ENCODE measurements around the gene BACH2. TPM values are rescaled to one million over a fixed set of nuclear protein-coding genes. Genes with fewer than 3 reads are reported as not detected.
A peak's percentile ranks its signal among the peaks of the same experiment; 100 is the strongest.

Gene BACH2
- total RNA-seq, 2 experiments from 2014 or later = 60.7 to 66.9 TPM

DNA sequence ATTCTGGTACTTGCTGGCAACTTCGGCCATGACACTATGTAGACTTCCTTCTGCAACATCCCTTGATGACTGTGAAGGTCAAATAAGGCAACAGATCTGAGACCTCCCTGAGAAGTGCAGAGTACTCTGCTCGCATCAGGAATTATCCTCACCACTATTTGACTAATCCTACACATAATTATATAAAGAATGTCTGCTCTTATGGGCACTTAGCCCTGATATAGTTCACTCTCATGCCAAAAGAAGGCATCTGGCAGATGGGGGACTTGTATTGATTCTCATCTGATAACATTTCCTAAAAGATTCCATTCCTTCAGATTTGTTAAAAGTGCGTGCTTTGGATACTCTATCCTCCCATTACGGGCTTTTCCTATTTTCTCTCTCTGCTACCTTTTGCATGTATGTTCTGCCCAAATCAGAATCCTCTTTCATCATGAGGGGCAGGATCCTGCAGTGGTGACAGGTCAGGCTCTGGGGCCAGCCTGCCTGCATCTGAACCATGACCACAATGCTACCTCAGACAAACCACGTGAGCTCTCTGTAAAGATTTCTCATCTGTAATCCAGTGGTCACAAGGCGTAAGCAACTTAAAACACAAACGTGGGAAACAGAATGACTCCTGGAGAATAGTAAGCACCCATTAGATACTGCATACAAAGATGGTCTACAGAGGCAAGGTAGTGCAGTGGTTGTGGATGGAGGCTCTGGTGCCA, 268.4 kb downstream of the BACH2 start:
- Mint-ChIP-seq H3K36me3 (ENCODE audit: low read depth) (peaks cover 61% of the 10 kb centered on the region), H3K9me3 (peaks cover 3% of the 10 kb centered on the region), H3K4me1 (ENCODE audit: low read depth) (peaks cover 84% of the 10 kb centered on the region), H3K4me3 (no peak overlapping the region), H3K27me3 (no peaks in the 10 kb centered on the region), H3K27ac (peak overlapping the region; percentile 74)
- CTCF ChIA-PET = interaction anchor here (1.3 to 1.4 kb wide), 2 partner anchors 10 to 18 kb away, joined by 3 read pairs; no protein-coding TSS in a partner anchor
- intact Hi-C loops (cut with micrococcal nuclease) = loop anchor here (5.0 kb wide), 1 partner anchor 76 kb away; no protein-coding TSS in a partner anchor
- ATAC-seq = peak; percentile 26
- DNase-seq = peak; percentile 74
- TF ChIP-seq CTCF (IDR thresholded peaks at IDR 0.05) = no peak
- POLR2A ChIA-PET = interaction anchor here (0.8 to 1.0 kb wide), 3 partner anchors 18 to 51 kb away, joined by 3 read pairs; no protein-coding TSS in a partner anchor

- peaks cover 55% of the 10 kb centered on the region for H3K36me3 Mint-ChIP-seq (ENCODE audit: low read depth)
- POLR2A ChIA-PET = interaction anchor here (0.6 to 1.7 kb wide), 3 partner anchors 19 to 94 kb away, joined by 3 to 5 read pairs (median 4); no protein-coding TSS in a partner anchor
- peak overlapping the region; percentile 90 for H3K27ac Mint-ChIP-seq
- intact Hi-C loops (cut with micrococcal nuclease) = loop anchor here (5.0 kb wide), 1 partner anchor 74 kb away; no protein-coding TSS in a partner anchor
- peak overlapping the region; percentile 28 for H3K4me3 Mint-ChIP-seq
- no peak for TF ChIP-seq CTCF (IDR thresholded peaks at IDR 0.05)
- no peaks in the 10 kb centered on the region for H3K27me3 Mint-ChIP-seq
- ATAC-seq = peak; percentile 5
- peaks cover 86% of the 10 kb centered on the region for H3K4me1 Mint-ChIP-seq (ENCODE audit: low read depth)
- CTCF ChIA-PET = interaction anchor here (0.6 to 1.1 kb wide), 4 partner anchors 22 to 82 kb away, joined by 3 read pairs; no protein-coding TSS in a partner anchor
- DNase-seq = no peak
- H3K9me3 Mint-ChIP-seq = peaks cover 1% of the 10 kb centered on the region
Measured at GRCh38 chr6:90026216-90026615, 270.4 kb downstream of the BACH2 start.

DNA sequence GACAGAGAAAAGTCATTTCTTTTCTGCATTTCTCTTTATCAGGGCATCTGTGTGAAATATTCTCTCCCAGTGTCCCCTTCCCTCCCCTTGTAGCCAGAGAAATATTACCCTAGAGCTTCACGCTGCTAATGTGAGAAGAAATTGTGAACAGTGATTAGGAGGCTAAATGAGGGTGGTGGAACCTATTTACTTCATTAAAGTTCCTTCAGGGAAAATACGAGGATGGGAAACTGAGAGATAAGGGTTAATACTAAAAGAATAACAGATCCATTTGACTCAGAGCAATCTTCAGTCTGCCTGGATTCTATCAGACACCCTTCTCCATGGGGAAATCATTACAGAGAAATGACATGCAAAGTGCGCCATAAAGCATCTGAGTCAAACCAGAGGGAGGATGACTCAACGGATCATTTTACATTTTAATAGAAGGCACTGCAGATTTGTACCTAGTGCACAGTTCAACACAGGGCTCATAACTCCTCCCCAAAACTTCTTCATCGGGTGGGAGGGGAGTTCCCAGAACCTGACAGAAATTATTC, 271.1 kb downstream of the BACH2 start:
- Mint-ChIP-seq H3K27ac (peak overlapping the region; percentile 90), H3K4me1 (ENCODE audit: low read depth) (peaks cover 85% of the 10 kb centered on the region), H3K36me3 (ENCODE audit: low read depth) (peaks cover 59% of the 10 kb centered on the region), H3K27me3 (no peaks in the 10 kb centered on the region), H3K9me3 (peaks cover 1% of the 10 kb centered on the region), H3K4me3 (peak overlapping the region; percentile 28)
- ChIA-PET POLR2A (interaction anchor here (0.6 to 1.7 kb wide), 2 partner anchors 19 to 128 kb away, joined by 3 to 4 read pairs; no protein-coding TSS in a partner anchor), CTCF (interaction anchor here (0.6 to 1.1 kb wide), 2 partner anchors 47 to 81 kb away, joined by 3 read pairs; no protein-coding TSS in a partner anchor)
- TF ChIP-seq CTCF (IDR thresholded peaks at IDR 0.05) = no peak
- intact Hi-C loops (cut with micrococcal nuclease) = loop anchor here (5.0 kb wide), 1 partner anchor 73 kb away; no protein-coding TSS in a partner anchor
- ATAC-seq (peak; percentile 92), DNase-seq (peak; percentile 75)

DNA sequence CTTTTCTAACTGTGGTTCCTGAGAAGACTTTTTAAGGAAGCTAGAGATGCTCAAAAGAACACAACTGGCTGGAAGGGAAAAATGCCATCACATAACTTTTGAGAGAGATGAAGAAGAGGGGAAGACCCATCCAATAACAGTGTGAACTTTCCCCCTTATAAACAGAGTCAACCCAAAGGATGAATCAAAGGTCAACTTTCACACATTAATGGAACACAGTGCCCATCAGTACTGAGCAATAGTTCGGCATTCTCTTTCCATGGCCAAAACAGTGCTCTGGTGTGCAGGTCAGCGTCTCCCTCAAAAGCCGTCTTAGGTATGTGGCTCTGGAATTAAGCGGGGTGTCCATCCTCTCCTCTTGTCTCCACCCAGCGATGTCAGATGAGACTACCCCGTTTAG, 272.0 kb downstream of the BACH2 start:
- intact Hi-C loops (cut with micrococcal nuclease) = loop anchor here (5.0 kb wide), 1 partner anchor 72 kb away; no protein-coding TSS in a partner anchor
- CTCF ChIA-PET = interaction anchor here (1.0 kb wide), 1 partner anchor 84 kb away, joined by 3 read pairs; no protein-coding TSS in a partner anchor
- DNase-seq (no peak), ATAC-seq (no peak)
- Mint-ChIP-seq H3K27ac (peak overlapping the region; percentile 90), H3K4me3 (no peak overlapping the region), H3K27me3 (no peaks in the 10 kb centered on the region), H3K36me3 (ENCODE audit: low read depth) (peaks cover 60% of the 10 kb centered on the region), H3K4me1 (ENCODE audit: low read depth) (peaks cover 84% of the 10 kb centered on the region), H3K9me3 (peaks cover 1% of the 10 kb centered on the region)
- POLR2A ChIA-PET = interaction anchor here (1.7 kb wide), 1 partner anchor 20 kb away, joined by 4 read pairs; no protein-coding TSS in a partner anchor
- TF ChIP-seq CTCF (IDR thresholded peaks at IDR 0.05) = no peak
